NCI-H345 treated with DMSO at 0.1 percent for 48 hours (cell line): Measurements from ENCODE around the gene TLE5.
"Not testable (repeated sequence)": the region's sequence is repeated elsewhere in the genome, so short reads cannot be mapped to it uniquely, and the experiment has no call there.

Source experiments
- DNase-seq: peaks from one replicate; lab custom pipeline; 2025; ENCODE audit not compliant: unreplicated experiment; lab: John Stamatoyannopoulos, UW

Gene TLE5

DNA sequence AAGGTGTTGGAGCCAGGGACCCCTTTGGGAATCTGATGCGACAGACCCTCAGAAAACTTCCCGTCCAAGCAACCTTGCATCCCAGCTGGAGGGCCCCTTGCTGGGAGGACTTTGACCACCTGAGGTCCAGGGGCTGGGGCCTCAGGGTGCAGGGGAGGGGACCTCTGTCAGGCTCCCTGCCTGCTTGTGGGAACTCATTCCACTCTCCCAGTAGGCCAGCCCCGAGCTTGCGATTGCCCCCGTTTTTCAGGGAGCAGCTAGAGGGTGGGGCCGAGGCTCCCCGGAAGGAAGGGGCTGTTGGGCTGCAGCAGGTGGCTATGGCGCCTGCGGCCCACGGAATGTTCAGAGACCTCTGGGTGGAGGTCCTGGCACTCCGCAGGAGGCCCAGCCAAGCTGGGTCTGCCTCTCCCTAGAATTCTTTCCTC, 34.6 kb upstream of the TLE5 start:
- no peak for DNase-seq

DNA sequence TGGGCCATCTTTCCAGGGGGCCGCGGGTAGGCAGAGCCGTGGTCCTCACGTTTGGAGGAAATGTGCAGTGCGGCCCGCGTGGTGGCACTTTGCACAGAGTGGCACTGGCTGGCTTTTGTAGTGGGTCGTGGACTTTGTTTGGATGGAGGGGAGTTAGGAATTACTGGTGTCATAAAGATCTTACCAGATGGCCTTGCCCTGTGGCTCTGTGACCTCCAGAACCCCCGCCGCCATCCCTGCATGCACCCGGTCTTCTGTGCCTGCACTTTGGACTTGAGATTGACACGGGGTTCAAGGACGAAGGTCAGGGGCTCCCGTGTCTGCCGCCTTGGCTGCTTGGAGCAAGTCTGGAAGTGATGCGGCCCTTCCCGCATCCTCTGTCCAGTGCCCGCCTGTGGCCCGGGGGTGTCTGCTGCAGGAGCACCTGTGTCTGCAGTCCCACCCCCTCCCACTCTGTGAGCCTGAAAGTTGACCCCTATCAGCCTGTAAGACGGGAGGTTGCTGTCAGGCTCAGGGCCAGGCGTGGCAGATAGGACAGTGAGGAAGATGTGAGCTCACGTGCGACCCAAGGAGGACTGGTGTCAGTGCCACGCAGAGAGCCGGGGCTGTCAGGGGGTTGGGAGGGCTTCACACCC, 34.1 kb upstream of the TLE5 start:
- DNase-seq = no peak

DNA sequence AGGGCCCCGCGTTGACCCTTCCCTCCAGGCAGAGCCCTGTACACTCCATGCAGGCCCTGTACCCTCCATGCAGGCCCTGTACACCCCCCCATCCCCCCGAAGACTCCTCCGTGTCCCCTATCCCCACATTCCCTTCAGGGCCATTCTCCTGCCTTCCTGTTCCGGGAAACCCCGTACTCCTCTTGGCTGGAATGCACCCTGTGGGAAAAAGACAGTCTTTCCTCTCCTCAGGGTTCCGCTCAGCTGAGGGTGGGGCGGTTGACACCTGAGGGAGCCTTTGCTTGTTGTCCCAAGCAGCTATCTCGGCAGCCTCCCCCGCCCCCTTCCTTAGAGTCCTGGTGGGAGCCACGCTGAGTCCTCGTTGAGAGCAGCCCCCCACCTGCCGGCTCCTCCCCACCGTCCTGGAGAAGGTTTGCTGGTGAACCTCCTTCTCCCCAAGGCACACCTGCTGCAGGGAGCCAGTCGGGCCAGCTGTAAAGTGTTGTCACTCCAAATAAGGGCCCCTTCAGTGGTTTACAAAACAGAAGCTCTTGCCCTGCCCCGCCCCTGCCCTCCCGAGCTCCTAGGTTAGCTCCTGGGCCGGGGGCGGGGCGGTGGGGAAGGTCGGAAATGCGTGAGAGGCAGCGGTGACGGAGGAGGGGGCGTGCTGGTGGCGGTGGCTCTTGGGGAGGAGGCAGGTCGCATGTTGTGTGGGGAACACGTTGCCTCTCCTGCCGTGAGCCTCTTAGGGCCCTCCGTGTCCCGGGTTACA, 33.3 kb upstream of the TLE5 start:
- no peak for DNase-seq

DNA sequence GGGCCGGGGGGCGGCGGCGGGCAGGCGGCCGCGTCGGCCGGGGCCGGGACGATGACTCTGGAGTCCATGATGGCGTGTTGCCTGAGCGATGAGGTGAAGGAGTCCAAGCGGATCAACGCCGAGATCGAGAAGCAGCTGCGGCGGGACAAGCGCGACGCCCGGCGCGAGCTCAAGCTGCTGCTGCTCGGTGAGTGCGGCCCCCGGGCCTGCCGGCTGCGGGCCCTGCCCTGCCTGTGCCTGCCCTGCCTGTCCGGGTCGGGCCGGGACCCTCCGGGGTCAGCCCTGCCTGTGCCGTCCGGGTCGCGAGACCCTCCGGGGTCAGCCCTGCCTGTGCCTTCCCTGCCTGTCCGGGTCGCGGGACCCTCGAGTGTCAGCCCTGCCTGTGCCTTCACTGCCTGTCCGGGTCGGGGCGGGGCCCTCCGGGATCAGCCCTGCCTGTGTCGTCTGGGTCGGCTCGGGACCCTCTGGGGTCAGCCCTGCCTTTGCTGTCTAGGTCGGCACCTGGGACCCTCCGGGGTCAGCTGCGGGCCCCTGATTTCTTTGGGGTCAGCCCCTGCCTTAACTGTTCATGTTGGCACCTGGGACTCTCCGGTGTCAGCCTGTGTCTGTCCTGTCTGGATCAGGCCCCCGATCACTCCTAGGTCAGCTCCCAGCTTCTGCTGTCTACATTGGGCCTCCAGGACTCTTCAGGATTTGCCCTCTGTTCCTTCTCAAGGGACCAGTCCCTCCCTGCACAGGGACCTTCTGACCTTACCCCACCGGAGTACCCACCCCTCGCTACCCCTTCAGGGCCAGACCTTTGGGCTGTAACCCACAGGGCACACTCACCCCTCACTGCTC, 32.5 kb upstream of the TLE5 start:
- no peak for DNase-seq

DNA sequence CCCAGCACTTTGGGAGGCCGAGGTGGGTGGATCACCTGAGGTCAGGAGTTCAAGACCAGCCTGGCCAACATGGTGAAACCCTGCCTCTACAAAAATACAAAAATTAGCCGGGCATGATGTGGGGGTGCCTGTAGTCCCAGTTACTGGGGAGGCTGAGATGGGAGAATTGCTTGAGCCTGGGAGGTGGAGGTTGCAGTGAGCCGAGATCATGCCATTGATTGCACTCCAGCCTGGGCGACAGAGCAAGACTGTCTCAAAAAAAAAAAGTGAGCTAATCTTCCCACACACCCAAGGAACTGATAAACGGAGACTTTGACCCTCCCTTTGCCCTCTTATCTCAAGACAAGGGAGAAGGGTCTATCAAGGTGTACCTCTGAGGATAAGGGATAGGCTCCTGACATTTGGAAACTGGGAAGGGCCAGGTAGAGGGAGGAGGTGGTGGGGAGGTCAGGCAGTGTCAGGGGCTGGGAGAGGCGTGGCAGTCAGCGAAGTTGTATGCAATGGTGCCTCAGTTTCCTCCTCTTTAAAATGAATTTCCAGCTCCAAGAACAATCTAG, 27.1 kb upstream of the TLE5 start:
- not testable (repeated sequence) for DNase-seq

DNA sequence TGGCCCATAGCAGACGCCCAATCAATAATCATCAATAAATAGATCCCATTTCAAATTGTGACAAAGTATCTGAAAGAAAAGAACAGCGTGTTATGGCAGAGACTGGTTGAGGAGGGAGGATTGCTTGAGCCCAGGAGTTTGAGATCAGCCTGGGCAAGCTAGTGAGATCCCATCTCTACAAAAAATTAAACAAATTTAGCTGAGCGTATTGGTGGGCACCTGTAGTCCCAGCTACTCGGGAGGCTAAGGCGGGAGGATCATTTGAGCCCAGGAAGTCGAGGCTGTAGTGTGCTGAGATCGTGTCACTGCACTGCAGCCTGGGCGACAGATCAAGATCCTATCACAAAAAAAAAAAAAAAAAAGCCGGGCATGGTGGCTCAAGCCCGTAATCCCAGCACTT, 25.5 kb upstream of the TLE5 start:
- DNase-seq = no peak

DNA sequence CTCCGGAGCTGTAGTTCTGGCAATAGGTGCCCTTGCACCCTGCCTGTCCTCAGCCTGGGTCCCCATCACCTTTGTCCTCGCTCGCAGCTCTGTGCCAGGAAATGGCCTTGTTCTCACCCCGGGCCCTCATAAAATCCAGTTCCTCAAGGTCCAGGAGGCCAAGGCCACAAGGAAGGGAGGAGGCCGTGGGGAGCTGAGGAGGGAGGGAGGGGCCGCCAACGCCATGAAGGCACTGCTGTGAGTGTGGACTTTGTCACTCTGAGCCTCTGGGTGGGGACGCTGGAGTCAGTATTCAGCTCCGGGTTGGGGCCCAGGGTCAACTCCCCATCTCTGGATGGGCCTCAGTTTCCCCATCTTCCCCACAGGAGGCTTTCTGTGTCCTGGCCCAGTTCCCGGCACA, 22.6 kb upstream of the TLE5 start:
- no peak for DNase-seq

DNA sequence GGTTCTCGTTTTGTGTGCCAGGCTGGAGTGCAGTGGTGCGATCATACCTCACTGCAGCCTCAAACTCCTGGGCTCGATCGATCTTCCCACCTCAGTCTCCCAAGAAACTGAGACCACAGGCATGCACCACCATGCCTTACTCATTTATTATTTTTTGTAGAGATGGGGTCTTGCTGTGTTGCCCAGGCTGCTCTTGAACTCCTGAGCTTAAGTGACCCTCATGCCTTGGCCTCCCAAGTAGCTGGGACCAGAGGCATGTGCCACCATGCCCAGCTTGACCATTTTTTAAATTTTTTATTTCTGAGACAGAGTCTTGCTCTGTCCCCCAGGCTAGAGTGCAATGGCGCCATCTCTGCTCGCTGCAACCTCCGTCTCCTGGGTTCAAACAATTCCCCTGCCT, 21.7 kb upstream of the TLE5 start:
- no peak for DNase-seq

DNA sequence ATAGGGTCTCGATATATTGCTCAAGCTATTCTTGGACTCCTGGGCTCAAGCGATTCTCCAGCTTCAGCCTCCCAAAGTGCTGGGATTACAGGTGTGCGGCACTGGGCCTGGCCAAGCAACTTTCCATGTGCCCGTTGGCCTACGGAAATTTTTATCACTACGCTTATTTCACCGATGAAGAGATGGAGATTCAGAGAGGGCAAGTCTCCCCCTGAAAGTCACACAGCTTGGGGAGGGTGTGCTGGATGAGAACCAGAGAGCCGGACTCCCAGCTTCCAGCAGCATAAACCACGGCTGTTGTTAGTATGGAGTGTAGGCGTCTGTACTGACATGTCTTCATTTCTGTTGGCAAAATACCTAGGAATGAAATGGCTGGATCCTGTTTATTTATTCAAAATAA, 20.0 kb upstream of the TLE5 start:
- no peak for DNase-seq

DNA sequence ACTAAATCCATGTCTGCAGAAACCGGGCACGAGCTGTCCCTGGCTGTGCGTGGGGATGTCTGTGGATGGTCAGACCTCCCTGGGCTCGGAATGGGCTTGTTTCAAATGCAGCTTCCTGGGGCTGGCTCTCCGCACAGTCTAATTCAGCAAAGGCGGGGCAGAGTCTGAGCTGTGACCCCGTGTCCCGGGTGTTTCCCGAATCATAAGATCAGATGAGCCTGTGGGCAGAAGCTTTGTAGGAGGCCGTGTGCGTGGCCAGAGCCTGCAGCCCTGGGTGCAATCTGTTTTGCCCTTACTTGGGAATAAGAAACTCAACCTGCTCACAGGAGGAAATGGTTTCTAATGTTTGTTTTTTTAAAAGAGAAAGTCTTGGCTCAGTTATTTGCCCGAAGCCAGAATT, 18.0 kb upstream of the TLE5 start:
- no peak for DNase-seq

DNA sequence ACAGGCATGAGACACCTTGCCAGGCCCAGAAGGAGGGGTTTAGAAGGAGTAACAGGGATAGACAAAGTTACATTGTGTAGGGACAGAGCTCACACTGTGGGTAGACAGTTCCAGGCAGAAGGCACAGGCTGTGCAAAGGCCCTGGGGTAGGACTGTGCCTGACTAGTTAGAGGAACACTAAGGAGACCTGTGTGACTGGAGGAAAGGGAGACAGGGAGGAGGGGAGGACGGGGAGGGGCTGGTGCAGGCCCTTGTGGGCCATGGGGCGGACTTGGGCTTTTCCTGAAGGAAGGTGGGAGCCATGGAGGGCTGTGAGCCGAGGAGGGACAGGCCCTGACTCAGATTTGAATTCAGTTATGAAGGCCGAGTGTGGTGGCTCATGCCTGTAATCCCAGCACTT, 17.3 kb upstream of the TLE5 start:
- DNase-seq = no peak

DNA sequence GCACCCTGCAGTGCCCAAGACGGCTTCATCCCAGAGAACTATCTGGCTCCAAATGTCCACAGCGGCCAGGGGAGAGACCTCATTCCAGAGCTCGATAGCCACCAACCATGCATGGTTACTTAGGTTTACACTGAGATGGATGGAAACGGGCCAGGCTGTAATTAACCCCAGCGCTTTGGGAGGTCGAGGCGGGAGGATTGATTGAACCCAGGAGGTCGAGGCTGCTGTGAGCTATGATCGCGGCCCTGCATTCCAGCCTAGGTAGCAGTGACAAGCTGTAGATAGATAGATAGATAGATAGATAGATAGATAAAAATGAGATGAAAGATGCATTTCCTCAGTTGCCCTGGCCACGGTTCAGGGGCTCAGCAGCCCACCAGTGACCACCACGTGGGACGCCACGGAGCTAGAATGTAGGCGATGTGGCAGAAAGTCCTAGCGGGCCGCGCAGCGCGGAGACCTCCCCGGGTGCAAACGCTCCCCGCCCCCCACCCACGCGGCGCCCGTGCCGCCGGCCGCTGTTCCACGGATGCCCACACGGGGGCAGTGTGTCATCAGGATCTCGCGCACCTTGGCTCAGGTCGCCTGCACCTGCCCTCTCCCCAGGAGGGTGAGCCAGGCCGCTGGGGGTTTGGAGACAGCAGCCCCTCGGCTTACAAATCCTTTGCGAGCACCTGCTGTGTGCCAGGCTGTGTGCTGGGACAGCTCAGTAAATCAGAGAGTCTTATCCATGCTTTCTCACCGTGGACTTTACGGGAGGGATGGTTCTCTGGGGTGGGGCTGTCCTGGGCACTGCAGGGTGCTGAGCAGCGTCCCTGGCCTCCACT, 13.5 kb upstream of the TLE5 start:
- DNase-seq = peak; percentile 64

DNA sequence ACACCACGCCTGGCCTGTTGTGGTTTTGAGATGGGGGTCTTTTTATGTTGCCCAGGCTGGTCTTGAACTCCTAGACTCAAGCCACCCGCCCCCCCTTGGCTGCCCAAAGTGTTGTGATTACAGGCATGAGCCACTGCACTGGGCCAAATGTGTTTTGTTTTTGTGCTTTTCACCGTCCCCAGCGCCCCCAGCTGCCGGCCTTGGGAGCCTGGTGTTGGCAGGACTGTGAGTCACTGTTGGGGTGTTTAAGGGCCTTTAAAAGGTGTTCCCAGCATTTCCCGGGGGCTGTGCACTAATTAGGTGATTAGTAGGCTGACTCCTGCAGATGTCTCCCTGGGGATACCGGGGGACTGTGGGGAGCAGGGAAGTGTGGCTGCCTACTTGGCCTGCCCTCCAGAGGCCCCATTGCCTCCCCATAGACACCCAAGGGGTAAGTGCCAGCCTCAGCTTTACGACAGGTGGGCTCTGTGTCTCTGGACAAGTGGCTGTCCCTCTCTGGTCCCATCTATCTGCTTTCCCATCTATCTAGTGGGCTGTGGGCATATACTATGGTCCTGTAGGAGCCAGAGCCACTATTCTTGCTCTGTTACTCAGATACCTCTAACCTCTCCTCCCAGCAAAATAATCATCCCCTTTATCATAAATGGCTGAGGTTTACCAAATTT, 11.8 kb upstream of the TLE5 start:
- no peak for DNase-seq

DNA sequence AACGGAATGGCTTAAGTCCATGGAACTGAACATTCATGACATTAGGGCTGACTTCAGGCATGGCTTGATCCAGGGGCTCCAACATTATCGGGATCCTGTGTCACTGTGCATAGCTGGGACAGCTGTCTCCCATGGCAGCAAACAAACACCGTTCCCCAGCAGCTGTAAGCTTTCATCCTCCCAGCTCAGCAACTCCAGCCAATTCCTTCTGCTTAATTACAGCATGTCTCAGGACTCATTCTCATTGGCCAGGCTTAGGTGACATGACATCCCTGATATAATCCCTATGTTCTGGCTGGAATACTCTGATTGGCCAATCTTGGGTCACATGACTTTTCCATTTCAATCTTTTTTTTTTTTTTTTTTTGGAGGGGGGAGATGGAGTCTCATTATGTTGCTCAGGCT, 10.9 kb upstream of the TLE5 start:
- DNase-seq = peak; percentile 10

DNA sequence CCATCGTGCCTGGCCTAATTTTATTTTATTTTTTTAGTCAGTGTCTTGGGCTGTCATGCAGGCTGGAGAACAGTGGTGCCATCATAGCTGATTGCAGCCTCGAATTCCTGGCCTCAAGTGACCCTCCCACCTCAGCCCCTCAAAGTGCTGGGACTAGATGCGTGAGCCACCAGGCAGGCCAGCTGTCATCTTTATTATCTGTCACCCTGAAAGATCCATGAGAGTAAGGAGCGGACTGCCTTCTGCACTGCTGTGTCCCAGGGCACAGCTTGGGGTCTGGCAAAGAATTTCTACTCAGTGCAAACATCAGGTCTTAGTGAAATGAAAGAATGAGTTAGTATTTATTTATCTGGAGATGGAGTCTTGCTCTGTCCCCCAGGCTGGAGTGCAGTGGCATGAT, 9.5 kb upstream of the TLE5 start:
- no peak for DNase-seq

DNA sequence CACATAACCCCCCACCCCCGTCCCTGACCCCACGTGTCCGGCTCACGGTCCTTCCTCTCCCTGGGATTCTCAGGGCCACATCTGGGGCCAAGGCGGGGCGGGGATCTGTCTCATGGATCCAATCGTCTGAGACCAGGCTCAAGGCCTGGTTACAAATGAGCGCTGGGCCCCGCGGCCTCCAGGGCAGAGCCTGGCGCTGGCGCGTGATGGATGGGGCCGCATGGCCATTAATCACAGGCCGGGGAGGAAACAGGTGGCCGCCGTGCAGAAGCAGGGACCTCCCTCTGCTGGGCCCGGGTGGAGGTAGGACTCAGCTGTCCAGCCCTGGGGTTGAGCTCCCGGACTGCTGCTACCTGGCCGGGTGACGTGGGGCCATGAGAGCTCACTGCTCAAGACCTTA, 5.8 kb upstream of the TLE5 start:
- no peak for DNase-seq

DNA sequence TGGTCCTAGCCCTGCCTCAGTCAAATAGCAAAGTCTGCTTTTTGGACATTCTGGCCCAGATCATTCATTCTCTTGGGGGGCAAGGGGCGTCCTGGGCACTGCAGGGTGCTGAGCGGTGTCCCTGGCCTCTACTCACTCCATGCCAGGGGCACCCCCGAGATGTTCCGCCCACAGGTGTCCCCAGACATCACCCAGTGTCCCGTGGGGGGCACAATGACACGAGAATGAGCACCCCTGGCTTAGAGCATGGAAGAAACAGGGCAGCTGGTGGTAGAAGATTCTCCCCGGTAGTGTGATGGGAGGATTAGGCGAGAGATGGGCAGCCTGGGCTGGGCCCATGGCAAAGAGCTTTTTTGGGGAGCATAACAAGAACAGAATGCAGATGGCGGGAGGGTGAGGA, 5.3 kb upstream of the TLE5 start:
- no peak for DNase-seq

DNA sequence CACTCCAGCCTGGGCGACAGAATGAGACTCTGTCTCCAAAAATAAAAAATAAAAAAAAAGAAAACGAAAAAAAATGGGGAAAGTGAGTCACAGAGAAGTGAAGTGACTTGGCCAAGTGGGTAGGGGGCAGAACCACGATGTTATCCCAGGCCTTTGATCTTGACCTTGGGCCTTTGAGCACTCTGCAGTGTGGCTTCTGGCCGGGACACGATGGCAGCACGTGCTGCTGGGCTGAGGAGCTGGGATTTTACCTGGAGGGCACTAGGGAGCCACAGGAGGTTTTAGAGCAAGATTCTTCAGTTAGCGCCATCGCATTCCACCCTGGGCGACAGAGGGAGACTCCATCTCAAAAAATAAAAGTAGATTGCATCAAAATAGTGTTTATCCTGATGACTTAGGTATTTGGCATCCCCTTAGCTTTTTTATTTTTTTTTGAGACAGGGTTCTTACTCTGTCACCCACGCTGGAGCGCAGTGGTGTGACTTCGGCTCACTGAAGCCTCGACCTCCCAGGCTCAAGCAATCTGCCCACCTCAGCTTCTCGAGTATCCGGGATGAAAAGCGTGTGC, 4.3 kb upstream of the TLE5 start:
- no peak for DNase-seq

DNA sequence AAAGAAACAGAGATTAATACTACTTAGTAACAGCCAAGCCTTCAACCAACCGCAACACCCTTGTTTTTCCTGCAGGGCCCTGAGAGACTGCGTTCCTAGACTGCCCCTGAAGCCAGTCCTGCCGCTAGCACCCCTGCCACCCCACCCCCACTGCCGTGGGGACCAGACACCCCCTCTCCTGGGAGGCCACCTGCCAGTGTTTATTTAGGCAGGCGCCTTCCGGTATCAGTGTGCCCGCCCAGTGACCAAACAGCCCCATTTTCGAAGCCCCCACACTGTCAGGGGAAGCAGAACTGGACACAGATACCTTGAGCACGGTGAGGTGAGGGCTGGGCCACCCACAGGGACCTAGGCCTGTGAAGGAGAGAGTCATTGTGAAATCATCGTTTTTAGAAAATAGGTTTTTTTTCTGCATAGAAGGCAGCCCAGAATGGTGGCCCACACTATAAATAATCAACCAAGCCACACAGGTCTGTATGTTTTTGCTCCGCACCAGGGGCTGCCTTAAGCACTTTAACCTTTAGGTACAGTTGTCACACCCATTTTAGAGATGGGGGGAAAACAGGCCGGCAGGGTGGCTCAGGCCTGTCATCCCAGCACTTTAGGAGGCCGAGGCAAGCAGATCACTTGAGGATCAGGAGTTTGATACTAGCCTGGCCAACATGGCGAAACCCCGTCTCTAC, 3.5 kb upstream of the TLE5 start:
- no peak for DNase-seq

DNA sequence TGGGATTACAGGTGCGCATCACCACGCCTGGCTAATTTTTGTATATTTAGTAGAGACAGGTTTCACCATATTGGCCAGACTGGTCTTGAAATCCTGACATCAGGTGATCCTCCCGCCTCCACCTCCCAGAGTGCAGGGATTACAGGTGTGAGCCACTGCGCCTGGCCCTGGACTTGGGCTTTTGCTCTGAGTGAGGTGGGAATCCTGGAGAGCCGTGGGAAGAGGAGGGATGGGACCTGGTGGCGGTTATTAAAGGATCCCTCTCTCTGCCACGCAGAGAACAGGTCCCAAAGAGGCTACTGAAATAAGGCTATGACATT, 1.7 kb upstream of the TLE5 start:
- no peak for DNase-seq
